Measurements from ENCODE around the gene BABAM2. TPM values are rescaled to one million over a fixed set of nuclear protein-coding genes. Genes with fewer than 3 reads are reported as not detected.

The BABAM2 gene
- total RNA-seq, 4 donors from 2014 or later = 23.7 to 41.1 (median 27.9) TPM

DNA sequence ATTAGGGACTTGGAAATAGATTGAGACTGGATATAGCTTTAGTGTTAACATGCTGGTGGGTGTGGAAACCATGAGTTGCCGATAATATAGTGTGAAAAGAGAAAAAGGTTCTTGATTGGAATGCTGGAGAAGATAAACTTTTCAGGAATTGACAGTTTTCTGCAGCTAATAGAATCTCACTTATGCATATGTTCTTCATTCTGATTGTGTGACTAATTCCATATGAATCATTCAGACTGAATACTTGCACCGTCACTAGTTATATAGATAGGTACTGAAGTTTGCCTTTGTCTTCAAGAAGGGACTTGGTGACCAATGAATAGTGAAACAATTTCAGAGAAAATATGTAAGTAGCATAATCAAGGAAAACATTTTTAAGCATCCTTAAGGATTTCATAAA, 276.4 kb downstream of the BABAM2 start:
- TF ChIP-seq EP300 (IDR thresholded peaks at IDR 0.05) (no peak), POLR2A (IDR thresholded peaks at IDR 0.05) (no peak), POLR2AphosphoS5 (IDR thresholded peaks at IDR 0.05) (no peak)
- TF ChIP-seq, protein P1, sequence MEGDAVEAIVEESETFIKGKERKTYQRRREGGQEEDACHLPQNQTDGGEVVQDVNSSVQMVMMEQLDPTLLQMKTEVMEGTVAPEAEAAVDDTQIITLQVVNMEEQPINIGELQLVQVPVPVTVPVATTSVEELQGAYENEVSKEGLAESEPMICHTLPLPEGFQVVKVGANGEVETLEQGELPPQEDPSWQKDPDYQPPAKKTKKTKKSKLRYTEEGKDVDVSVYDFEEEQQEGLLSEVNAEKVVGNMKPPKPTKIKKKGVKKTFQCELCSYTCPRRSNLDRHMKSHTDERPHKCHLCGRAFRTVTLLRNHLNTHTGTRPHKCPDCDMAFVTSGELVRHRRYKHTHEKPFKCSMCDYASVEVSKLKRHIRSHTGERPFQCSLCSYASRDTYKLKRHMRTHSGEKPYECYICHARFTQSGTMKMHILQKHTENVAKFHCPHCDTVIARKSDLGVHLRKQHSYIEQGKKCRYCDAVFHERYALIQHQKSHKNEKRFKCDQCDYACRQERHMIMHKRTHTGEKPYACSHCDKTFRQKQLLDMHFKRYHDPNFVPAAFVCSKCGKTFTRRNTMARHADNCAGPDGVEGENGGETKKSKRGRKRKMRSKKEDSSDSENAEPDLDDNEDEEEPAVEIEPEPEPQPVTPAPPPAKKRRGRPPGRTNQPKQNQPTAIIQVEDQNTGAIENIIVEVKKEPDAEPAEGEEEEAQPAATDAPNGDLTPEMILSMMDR (IDR thresholded peaks at IDR 0.05) = no peak
- H3K4me3 ChIP-seq = no peak overlapping the region
- WGBS = 83% methylated on average over 2 of the region's 2 CpGs
- no peak overlapping the region for H3K27ac ChIP-seq
- H3K27me3 ChIP-seq = no peaks in the 10 kb centered on the region
- no peaks in the 10 kb centered on the region for H3K9me3 ChIP-seq
- no peaks in the 10 kb centered on the region for H3K36me3 ChIP-seq
- DNase-seq (ENCODE audit: low spot score in 2 of 2) = no peak
- peaks cover 39% of the 10 kb centered on the region for H3K4me1 ChIP-seq

DNA sequence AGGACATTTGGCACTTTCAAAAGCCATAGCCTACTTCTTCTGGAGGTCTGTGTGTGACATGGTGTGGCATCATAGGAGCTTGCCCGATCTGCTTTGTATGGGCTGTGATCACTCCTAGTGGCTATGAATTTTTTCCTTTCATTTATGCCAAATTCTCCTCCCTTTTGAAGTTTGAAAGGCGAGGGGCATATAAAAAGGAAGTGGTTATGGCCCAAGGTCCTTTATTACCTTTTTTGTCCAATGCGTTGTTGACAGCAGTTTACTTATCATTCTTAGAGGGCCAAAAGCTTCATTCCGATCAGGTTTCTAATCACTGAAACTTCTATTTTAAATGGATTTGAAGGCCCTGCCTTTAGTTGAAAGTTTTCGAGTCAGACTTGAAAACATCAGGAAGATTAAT, 277.8 kb downstream of the BABAM2 start:
- H3K4me1 ChIP-seq = peaks cover 31% of the 10 kb centered on the region
- H3K27ac ChIP-seq = no peak overlapping the region
- DNase-seq (ENCODE audit: low spot score in 2 of 2) = no peak
- no peak for TF ChIP-seq POLR2AphosphoS5 (IDR thresholded peaks at IDR 0.05)
- TF ChIP-seq, protein P1 (IDR thresholded peaks at IDR 0.05) = no peak
- no peak for TF ChIP-seq POLR2A (IDR thresholded peaks at IDR 0.05)
- no peak for TF ChIP-seq EP300 (IDR thresholded peaks at IDR 0.05)
- H3K27me3 ChIP-seq = no peaks in the 10 kb centered on the region
- H3K36me3 ChIP-seq = no peaks in the 10 kb centered on the region
- H3K4me3 ChIP-seq = no peak overlapping the region
- H3K9me3 ChIP-seq = no peaks in the 10 kb centered on the region
- WGBS = 76% methylated on average over 5 of the region's 5 CpGs

DNA sequence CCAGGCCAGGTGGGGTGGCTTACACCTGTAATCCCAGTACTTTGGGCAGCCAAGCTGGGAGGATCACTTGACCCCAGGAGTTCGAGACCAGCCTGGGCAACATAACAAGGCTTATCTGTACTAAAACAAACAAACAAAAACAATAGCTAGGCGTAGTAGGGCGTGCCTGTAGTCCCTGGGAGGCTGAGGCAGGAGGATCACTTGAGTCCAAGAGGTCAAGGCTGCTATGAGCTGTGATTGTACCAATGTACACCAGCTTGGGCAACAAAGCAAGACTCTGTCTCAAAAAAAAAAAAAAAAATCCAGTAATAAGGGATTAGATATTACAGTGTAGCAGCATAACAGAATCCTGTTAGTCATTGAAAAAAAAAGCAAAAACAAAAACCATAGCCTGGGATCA, 279.0 kb downstream of the BABAM2 start:
- Histone ChIP-seq H3K27me3 (no peaks in the 10 kb centered on the region), H3K27ac (no peak overlapping the region), H3K4me3 (no peak overlapping the region), H3K9me3 (no peaks in the 10 kb centered on the region), H3K36me3 (no peaks in the 10 kb centered on the region), H3K4me1 (peaks cover 21% of the 10 kb centered on the region)
- DNase-seq (ENCODE audit: low spot score in 2 of 2) = no peak
- 95% methylated on average over 3 of the region's 3 CpGs for WGBS
- TF ChIP-seq POLR2A (IDR thresholded peaks at IDR 0.05) = no peak
- no peak for TF ChIP-seq EP300 (IDR thresholded peaks at IDR 0.05)
- TF ChIP-seq, protein P1 (IDR thresholded peaks at IDR 0.05) = no peak

DNA sequence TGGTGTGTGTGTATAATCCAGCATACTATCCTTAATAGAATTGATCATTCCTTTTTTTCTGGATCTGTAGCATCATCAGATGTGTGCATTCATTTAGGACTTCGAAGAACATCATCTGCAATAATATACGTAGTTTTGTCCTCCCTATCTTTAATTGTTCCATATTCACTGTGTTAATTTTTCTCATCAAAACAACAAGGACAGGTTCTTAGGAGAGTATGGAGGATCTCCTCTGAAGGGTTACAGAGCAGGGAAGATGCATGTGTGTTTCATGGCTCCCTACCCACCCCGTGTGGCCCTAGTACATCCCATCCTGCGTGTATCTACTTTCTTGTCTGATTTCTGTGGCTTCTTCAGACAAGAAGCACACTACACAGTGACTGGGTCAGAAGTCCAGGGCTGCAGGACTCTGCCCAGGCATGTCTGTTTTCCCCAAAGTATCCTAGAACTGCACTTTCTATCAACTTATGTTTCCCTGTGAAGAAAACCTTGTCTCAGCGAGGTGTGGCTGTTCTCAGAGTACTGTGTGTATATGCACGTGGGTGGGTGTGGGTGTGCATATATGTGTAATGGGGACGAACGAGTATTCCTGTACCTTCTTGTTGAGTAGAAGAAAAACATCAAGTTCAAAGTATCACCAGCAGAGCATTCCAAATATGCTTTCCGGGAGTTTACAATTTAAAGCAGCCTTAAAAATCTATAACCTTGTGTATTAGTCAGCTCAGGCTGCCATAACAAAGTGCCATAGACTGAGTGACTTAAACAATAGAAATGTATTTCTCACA, 281.8 kb downstream of the BABAM2 start:
- Histone ChIP-seq H3K27ac (no peak overlapping the region), H3K4me1 (peaks cover 13% of the 10 kb centered on the region), H3K9me3 (no peaks in the 10 kb centered on the region), H3K27me3 (no peaks in the 10 kb centered on the region), H3K4me3 (no peak overlapping the region), H3K36me3 (no peaks in the 10 kb centered on the region)
- DNase-seq (ENCODE audit: low spot score in 2 of 2) = no peak
- TF ChIP-seq EP300 (IDR thresholded peaks at IDR 0.05) (no peak), POLR2AphosphoS5 (IDR thresholded peaks at IDR 0.05) (no peak), POLR2A (IDR thresholded peaks at IDR 0.05) (no peak)
- TF ChIP-seq, protein P1 (IDR thresholded peaks at IDR 0.05) = no peak
- 86% methylated on average over 9 of the region's 9 CpGs for WGBS

DNA sequence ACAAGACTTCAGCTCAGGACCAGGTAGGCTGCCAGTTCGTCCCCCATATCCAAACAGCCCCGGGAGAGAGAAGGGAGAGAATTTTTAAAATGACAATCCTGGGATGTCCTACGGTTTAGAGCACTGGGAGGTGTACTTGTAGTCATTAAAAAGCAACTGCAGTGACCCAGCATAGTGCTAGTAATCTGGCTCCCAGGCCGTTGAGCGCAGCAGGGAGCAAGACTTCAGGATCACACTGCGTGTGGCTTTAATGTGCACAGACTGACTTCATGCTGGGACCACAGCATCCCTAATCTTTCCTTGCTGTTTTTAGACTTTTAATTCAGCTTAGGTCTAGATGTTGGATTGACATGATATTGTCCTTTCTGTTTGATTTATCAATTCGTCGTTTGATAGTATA, 282.8 kb downstream of the BABAM2 start:
- Histone ChIP-seq H3K4me1 (peaks cover 12% of the 10 kb centered on the region), H3K36me3 (no peaks in the 10 kb centered on the region), H3K9me3 (no peaks in the 10 kb centered on the region), H3K27me3 (no peaks in the 10 kb centered on the region), H3K27ac (no peak overlapping the region), H3K4me3 (no peak overlapping the region)
- TF ChIP-seq, protein P1 (IDR thresholded peaks at IDR 0.05) = no peak
- TF ChIP-seq POLR2AphosphoS5 (IDR thresholded peaks at IDR 0.05) = no peak
- no peak for TF ChIP-seq EP300 (IDR thresholded peaks at IDR 0.05)
- no peak for TF ChIP-seq POLR2A (IDR thresholded peaks at IDR 0.05)
- 72% methylated on average over 7 of the region's 8 CpGs for WGBS
- no peak for DNase-seq (ENCODE audit: low spot score in 2 of 2)
